ENCODE data around the gene EFNB2. TPM values are rescaled to one million over a fixed set of nuclear protein-coding genes. Genes with fewer than 3 reads are reported as not detected.

Gene EFNB2
- total and polyA plus RNA-seq, 4 donors, result 2.6 to 6.1 (median 3.4) TPM

- Histone ChIP-seq H3K27ac (ENCODE audit: low read depth in 1 of 2, low read length in 2 of 2) (no peak overlapping the region), H3K36me3 (ENCODE audit: control insufficient read depth in 4 of 4, insufficient read depth in 3 of 4, low read depth in 1 of 4, low read length in 3 of 4) (no peaks in the 10 kb centered on the region), H3K9ac (ENCODE audit: low read depth in 1 of 2, low read length in 2 of 2) (no peak overlapping the region), H3K4me3 (ENCODE audit: low read depth in 1 of 3, low read length in 3 of 3) (no peak overlapping the region), H3K9me3 (ENCODE audit: control insufficient read depth in 4 of 4, low read length in 3 of 4) (no peaks in the 10 kb centered on the region), H3K27me3 (ENCODE audit: control insufficient read depth in 4 of 4, insufficient read depth in 4 of 4, low read length in 3 of 4) (peaks cover 0 to 4% (median 0%) of the 10 kb centered on the region in 4 donors), H3K4me1 (ENCODE audit: control insufficient read depth in 4 of 4, insufficient read depth in 4 of 4, low read length in 3 of 4) (peaks cover 0 to 1% (median 0%) of the 10 kb centered on the region in 4 donors)
- WGBS, result 93% methylated on average over 54 of the region's 54 CpGs
- no peak for DNase-seq (ENCODE audit: low spot score)
- TF ChIP-seq EGR1 (IDR thresholded peaks at IDR 0.05; ENCODE audit: low read depth in 2 of 2), result no peak
- no peak for TF ChIP-seq REST (IDR thresholded peaks at IDR 0.05)
- no peak for TF ChIP-seq JUND (IDR thresholded peaks at IDR 0.05)
- TF ChIP-seq NR2F2 (IDR thresholded peaks at IDR 0.05), result no peak
- TF ChIP-seq FOXA1 (IDR thresholded peaks at IDR 0.05), result no peak
- no peak for TF ChIP-seq TAF1 (conservative IDR thresholded peaks at IDR 0.05)
- TF ChIP-seq, protein P1, sequence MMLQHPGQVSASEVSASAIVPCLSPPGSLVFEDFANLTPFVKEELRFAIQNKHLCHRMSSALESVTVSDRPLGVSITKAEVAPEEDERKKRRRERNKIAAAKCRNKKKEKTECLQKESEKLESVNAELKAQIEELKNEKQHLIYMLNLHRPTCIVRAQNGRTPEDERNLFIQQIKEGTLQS (IDR thresholded peaks at IDR 0.05), result no peak
- TF ChIP-seq, protein P2, sequence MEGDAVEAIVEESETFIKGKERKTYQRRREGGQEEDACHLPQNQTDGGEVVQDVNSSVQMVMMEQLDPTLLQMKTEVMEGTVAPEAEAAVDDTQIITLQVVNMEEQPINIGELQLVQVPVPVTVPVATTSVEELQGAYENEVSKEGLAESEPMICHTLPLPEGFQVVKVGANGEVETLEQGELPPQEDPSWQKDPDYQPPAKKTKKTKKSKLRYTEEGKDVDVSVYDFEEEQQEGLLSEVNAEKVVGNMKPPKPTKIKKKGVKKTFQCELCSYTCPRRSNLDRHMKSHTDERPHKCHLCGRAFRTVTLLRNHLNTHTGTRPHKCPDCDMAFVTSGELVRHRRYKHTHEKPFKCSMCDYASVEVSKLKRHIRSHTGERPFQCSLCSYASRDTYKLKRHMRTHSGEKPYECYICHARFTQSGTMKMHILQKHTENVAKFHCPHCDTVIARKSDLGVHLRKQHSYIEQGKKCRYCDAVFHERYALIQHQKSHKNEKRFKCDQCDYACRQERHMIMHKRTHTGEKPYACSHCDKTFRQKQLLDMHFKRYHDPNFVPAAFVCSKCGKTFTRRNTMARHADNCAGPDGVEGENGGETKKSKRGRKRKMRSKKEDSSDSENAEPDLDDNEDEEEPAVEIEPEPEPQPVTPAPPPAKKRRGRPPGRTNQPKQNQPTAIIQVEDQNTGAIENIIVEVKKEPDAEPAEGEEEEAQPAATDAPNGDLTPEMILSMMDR (IDR thresholded peaks at IDR 0.05; ENCODE audit: low read depth, low read length, missing input control), result no peak
- TF ChIP-seq, protein P3, sequence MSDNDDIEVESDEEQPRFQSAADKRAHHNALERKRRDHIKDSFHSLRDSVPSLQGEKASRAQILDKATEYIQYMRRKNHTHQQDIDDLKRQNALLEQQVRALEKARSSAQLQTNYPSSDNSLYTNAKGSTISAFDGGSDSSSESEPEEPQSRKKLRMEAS (IDR thresholded peaks at IDR 0.05), result no peak
- TF ChIP-seq, protein P4, sequence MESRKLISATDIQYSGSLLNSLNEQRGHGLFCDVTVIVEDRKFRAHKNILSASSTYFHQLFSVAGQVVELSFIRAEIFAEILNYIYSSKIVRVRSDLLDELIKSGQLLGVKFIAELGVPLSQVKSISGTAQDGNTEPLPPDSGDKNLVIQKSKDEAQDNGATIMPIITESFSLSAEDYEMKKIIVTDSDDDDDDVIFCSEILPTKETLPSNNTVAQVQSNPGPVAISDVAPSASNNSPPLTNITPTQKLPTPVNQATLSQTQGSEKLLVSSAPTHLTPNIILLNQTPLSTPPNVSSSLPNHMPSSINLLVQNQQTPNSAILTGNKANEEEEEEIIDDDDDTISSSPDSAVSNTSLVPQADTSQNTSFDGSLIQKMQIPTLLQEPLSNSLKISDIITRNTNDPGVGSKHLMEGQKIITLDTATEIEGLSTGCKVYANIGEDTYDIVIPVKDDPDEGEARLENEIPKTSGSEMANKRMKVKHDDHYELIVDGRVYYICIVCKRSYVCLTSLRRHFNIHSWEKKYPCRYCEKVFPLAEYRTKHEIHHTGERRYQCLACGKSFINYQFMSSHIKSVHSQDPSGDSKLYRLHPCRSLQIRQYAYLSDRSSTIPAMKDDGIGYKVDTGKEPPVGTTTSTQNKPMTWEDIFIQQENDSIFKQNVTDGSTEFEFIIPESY (IDR thresholded peaks at IDR 0.05), result no peak
- no peak for TF ChIP-seq HNF4G (IDR thresholded peaks at IDR 0.05)
- TF ChIP-seq RXRA (IDR thresholded peaks at IDR 0.05), result no peak
- no peak for TF ChIP-seq SP1 (IDR thresholded peaks at IDR 0.05)
- no peak for TF ChIP-seq GABPA (IDR thresholded peaks at IDR 0.05 in 1 of 2, conservative IDR thresholded peaks at IDR 0.05 in 1 of 2)
- TF ChIP-seq FOXA2 (IDR thresholded peaks at IDR 0.05), result no peak
- no peak for TF ChIP-seq HNF4A (conservative IDR thresholded peaks at IDR 0.05)
- TF ChIP-seq YY1 (IDR thresholded peaks at IDR 0.05), result no peak
Measured at GRCh38 chr13:106492588-106493475, 42.6 kb downstream of the EFNB2 start.

Measured in liver (tissue), 9 donors.